B cell (primary cell): ENCODE results near the gene UBTD1. TPM values are rescaled to one million over a fixed set of nuclear protein-coding genes. Genes with fewer than 3 reads are reported as not detected.

Source experiments
- ATAC-seq: fragments of 200-7000 bp; cut with Tn5 transposase; one replicate; pipeline ENCODE4 v1.10.0; 2021; ENCODE audit warnings: low read depth, mild to moderate bottlenecking, moderate number of reproducible peaks, moderate library complexity
- CTCF ChIA-PET: fragments of 350-600 bp; sonication (Branson Sonifier 250); formaldehyde crosslinking; loops from one replicate; lab custom pipeline; 2021; ENCODE audit warnings: antibody characterized with exemption, inconsistent platforms; lab: Charles Lee
- POLR2A ChIA-PET: fragments of 350-600 bp; sonication (Branson Sonifier 250); formaldehyde crosslinking; loops from one replicate; lab custom pipeline; 2021; ENCODE audit warnings: antibody characterized with exemption; lab: Charles Lee
- DNase-seq: peaks from one replicate; pipeline ENCODE4 v3.0.0; 2013
- H2AFZ ChIP-seq: 2 replicates; pipeline ENCODE4 v1.6.1; 2012; ENCODE audit warnings: mild to moderate bottlenecking, low read depth, low read length; ENCODE audit not compliant: insufficient read depth, poor library complexity, severe bottlenecking
- H3K27ac ChIP-seq, 2 donors: 1 replicate in 1 of 2; 2 replicates in 1 of 2; pipeline ENCODE4 v1.5.1; 2012 to 2013; ENCODE audit warnings: low read length in 2 of 2, mild to moderate bottlenecking in 2 of 2, moderate library complexity in 1 of 2
- H3K27me3 ChIP-seq, 4 experiments: fragments of 200-600 bp in 1 of 4; sonication (generic) in 1 of 4; replicated peaks in 1 of 4; 1 replicate in 2 of 4; 2 replicates in 2 of 4; pipeline versions ENCODE4 v1.6.1 to v1.7.0; 2013 to 2016; ENCODE audit warnings: low read length in 3 of 4, mild to moderate bottlenecking in 2 of 4, mixed read lengths in 1 of 4, moderate library complexity in 1 of 4; ENCODE audit not compliant: insufficient read depth in 4 of 4, control insufficient read depth in 3 of 4; ENCODE audit errors: control extremely low read depth in 1 of 4
- H3K36me3 ChIP-seq, 2 experiments: replicated peaks in 1 of 2; 1 replicate in 1 of 2; 2 replicates in 1 of 2; pipeline versions ENCODE4 v1.6.1 to v1.7.1; 2013; ENCODE audit warnings: low read length in 1 of 2; ENCODE audit not compliant: insufficient read depth in 2 of 2, control insufficient read depth in 1 of 2; ENCODE audit errors: control extremely low read depth in 1 of 2, extremely low read depth in 1 of 2
- H3K4me1 ChIP-seq, 2 donors: fragments of 200-600 bp in 1 of 2; sonication (generic) in 1 of 2; 1 replicate in 1 of 2; 2 replicates in 1 of 2; pipeline versions ENCODE4 v1.5.1 to v1.6.1; 2013 to 2017; ENCODE audit warnings: low read length in 2 of 2; ENCODE audit not compliant: control insufficient read depth in 2 of 2, insufficient read depth in 2 of 2
- H3K4me2 ChIP-seq: replicated peaks from 2 replicates; pipeline ENCODE3; 2012; ENCODE audit warnings: mild to moderate bottlenecking, low read depth, low read length; ENCODE audit not compliant: poor library complexity, severe bottlenecking
- H3K4me3 ChIP-seq, 5 experiments: fragments of 200-600 bp in 1 of 5; sonication (generic) in 1 of 5; 1 replicate in 3 of 5; 2 replicates in 2 of 5; pipeline versions ENCODE4 v1.5.1 to v1.7.0; 2011 to 2016; ENCODE audit warnings: low read length in 4 of 5, mild to moderate bottlenecking in 4 of 5, low read depth in 2 of 5, control low read depth in 1 of 5, moderate library complexity in 1 of 5; ENCODE audit not compliant: insufficient read depth in 1 of 5; ENCODE audit errors: control extremely low read depth in 1 of 5, extremely low read depth in 1 of 5
- H3K79me2 ChIP-seq: fragments of 200-600 bp; sonication (generic); one replicate; pipeline ENCODE4 v1.6.0; 2016; ENCODE audit warnings: low read length; ENCODE audit not compliant: control insufficient read depth, insufficient read depth
- H3K9ac ChIP-seq: fragments of 200-600 bp; sonication (generic); 2 replicates; pipeline ENCODE4 v1.6.1; 2017; ENCODE audit warnings: mild to moderate bottlenecking, low read length, moderate library complexity
- H3K9me3 ChIP-seq, 3 donors: one replicate each; pipeline versions ENCODE4 v1.6.1 to v1.7.1; 2013; ENCODE audit warnings: low read length in 2 of 3; ENCODE audit not compliant: control insufficient read depth in 2 of 3, insufficient read depth in 1 of 3; ENCODE audit errors: control extremely low read depth in 1 of 3
- H4K20me1 ChIP-seq: 2 replicates; pipeline ENCODE4 v1.6.0; 2012; ENCODE audit warnings: mild to moderate bottlenecking, low read length; ENCODE audit not compliant: insufficient read depth, control insufficient read depth, poor library complexity, severe bottlenecking
- H3K27ac Mint-ChIP-seq: one replicate; pipeline ENCODE4 v1.8.0; 2021; ENCODE audit warnings: mixed read lengths
- H3K27me3 Mint-ChIP-seq: one replicate; pipeline ENCODE4 v1.8.0; 2021; ENCODE audit warnings: mixed read lengths
- H3K4me1 Mint-ChIP-seq: one replicate; pipeline ENCODE4 v1.8.0; 2021; ENCODE audit warnings: mixed read lengths
- H3K4me3 Mint-ChIP-seq: one replicate; pipeline ENCODE4 v1.8.0; 2021; ENCODE audit warnings: mixed read lengths
- H3K9me3 Mint-ChIP-seq: one replicate; pipeline ENCODE4 v1.8.0; 2022; ENCODE audit warnings: mixed read lengths; ENCODE audit not compliant: insufficient read depth
- EZH2 ChIP-seq: IDR thresholded peaks from 2 replicates; pipeline ENCODE4 v1.6.1; 2012; ENCODE audit warnings: borderline replicate concordance, low read depth, mild to moderate bottlenecking, moderate library complexity, low read length; ENCODE audit not compliant: insufficient read depth, poor library complexity, severe bottlenecking
- WGBS: methylation state at CpG from one replicate; pipeline ENCODE4 v1.1.5; 2013; ENCODE audit warnings: missing lambda C conversion rate; ENCODE audit not compliant: insufficient coverage; 5-methylcytosine and 5-hydroxymethylcytosine counted together
- intact Hi-C: fragments of 100-400 bp; cut with micrococcal nuclease; formaldehyde crosslinking; loops from one replicate; pipeline ENCODE4 v1.10.0; 2022
- polyA plus RNA-seq: library from polyadenylated mRNA; depleted of rRNA; stranded (reverse); fragments of >200 nt; gene quantifications from 2 replicates; pipeline ENCODE4 v1.2.3, GENCODE V29; 2012
- total RNA-seq, 2 donors: library from RNA; stranded (reverse); fragments of 120-200 nt in 1 of 2; gene quantifications; 1 replicate in 1 of 2; 2 replicates in 1 of 2; pipeline versions ENCODE4 v1.2.3 to v1.2.4, GENCODE V29; 2013 to 2022
- TF ChIP-seq, protein P1 (sequence below): fragments of 200-600 bp; IDR thresholded peaks from one replicate; pipeline ENCODE4 v1.8.0; 2022; ENCODE audit warnings: antibody characterized with exemption, mild to moderate bottlenecking

Gene UBTD1
- total and polyA plus RNA-seq, 2 donors (not counting 1 experiment from before 2014, with no cell fraction given) = 1.3 to 1.8 TPM

DNA sequence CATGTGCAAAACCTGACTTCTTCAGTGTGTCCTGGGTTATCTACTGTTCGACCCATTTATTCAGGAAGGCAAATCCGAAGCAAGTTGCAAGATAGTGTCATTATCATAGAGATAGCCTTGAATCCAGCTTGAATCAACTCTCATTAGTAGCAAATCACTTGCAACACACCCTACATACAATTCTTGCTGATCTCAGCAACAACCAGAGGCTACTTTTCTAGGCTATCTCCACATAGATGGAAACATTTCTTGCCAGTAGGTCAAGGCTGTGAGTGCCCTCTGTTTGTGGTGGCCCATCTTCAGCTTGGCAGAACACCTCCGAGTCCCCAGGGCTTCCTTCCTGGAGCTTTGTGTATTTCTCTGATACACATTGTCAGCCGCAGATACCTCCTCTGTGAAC, 12.0 kb downstream of the UBTD1 start:
- H3K27ac Mint-ChIP-seq = no peak overlapping the region
- H3K4me2 ChIP-seq = no peak overlapping the region
- H3K79me2 ChIP-seq = no peaks in the 10 kb centered on the region
- no peak overlapping the region for H2AFZ ChIP-seq
- no peak for TF ChIP-seq EZH2
- TF ChIP-seq, protein P1, sequence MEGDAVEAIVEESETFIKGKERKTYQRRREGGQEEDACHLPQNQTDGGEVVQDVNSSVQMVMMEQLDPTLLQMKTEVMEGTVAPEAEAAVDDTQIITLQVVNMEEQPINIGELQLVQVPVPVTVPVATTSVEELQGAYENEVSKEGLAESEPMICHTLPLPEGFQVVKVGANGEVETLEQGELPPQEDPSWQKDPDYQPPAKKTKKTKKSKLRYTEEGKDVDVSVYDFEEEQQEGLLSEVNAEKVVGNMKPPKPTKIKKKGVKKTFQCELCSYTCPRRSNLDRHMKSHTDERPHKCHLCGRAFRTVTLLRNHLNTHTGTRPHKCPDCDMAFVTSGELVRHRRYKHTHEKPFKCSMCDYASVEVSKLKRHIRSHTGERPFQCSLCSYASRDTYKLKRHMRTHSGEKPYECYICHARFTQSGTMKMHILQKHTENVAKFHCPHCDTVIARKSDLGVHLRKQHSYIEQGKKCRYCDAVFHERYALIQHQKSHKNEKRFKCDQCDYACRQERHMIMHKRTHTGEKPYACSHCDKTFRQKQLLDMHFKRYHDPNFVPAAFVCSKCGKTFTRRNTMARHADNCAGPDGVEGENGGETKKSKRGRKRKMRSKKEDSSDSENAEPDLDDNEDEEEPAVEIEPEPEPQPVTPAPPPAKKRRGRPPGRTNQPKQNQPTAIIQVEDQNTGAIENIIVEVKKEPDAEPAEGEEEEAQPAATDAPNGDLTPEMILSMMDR = no peak
- no peak for DNase-seq
- no peaks in the 10 kb centered on the region for H3K9me3 Mint-ChIP-seq
- peaks cover 43% of the 10 kb centered on the region for H3K27me3 Mint-ChIP-seq
- ChIA-PET POLR2A (no interaction called here), CTCF (no interaction called here)
- ATAC-seq = no peak
- H3K36me3 ChIP-seq = no peaks in the 10 kb centered on the region
- no peaks in the 10 kb centered on the region for H3K9me3 ChIP-seq
- no peak overlapping the region for H3K9ac ChIP-seq
- no peaks in the 10 kb centered on the region for H3K4me1 ChIP-seq
- H3K27me3 ChIP-seq = peaks cover 0 to 7% (median 0%) of the 10 kb centered on the region in 4 experiments
- H3K4me3 Mint-ChIP-seq = no peak overlapping the region
- WGBS = 94% methylated on average over 3 of the region's 4 CpGs
- peaks cover 5% of the 10 kb centered on the region for H3K4me1 Mint-ChIP-seq
- H4K20me1 ChIP-seq = no peaks in the 10 kb centered on the region
- no peak overlapping the region for H3K27ac ChIP-seq
- H3K4me3 ChIP-seq = no peak overlapping the region
- intact Hi-C loops = no loop called here

DNA sequence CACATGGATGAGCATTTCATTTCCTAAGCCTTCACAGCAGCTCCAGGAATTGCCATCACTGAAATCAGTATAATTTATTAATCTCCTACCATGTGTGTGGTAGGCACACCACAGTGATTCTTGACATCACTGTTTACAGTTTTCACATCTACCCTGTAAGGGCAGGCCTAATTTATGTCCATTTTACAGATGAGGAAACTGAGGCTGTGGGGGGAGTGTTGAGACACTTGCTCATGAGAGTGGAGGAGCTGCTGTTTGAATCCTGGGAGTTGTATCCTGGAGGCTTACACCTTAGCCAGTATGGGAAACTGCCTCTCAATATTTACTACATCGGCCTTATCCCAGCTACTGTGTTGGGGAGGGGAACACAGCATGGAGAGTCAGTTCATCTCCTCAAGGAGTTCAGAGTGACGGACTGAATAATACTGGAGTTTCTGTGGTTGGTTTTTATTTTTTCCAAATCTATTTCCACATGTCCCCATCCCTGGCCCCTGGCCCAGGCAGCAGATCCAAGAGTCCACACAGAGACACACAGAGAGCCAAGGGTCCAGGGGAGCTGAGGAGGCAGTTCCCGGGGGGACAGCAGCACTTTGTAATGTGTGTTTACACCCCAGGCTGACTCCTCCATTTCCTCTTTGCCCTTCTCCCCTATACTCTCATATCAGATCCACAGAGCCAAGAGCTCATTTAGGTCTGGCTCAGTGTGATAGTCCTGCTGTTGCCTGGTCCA, 13.2 kb downstream of the UBTD1 start:
- 100% methylated on average over 1 of the region's 3 CpGs for WGBS
- no peak for DNase-seq
- TF ChIP-seq EZH2 = no peak
- TF ChIP-seq, protein P1 = no peak
- intact Hi-C loops = no loop called here
- H3K27ac Mint-ChIP-seq = no peak overlapping the region
- H3K9ac ChIP-seq = no peak overlapping the region
- H3K4me2 ChIP-seq = no peak overlapping the region
- H3K4me3 Mint-ChIP-seq = no peak overlapping the region
- no peaks in the 10 kb centered on the region for H3K4me1 ChIP-seq
- H3K36me3 ChIP-seq = no peaks in the 10 kb centered on the region
- ATAC-seq = no peak
- POLR2A ChIA-PET = no interaction called here
- no peaks in the 10 kb centered on the region for H3K79me2 ChIP-seq
- H3K9me3 ChIP-seq = no peaks in the 10 kb centered on the region
- H3K27me3 Mint-ChIP-seq = peaks cover 34% of the 10 kb centered on the region
- no peaks in the 10 kb centered on the region for H3K9me3 Mint-ChIP-seq
- no peak overlapping the region for H3K27ac ChIP-seq
- peaks cover 0 to 13% (median 0%) of the 10 kb centered on the region in 4 experiments for H3K27me3 ChIP-seq
- no peak overlapping the region for H2AFZ ChIP-seq
- CTCF ChIA-PET = no interaction called here
- no peak overlapping the region for H3K4me3 ChIP-seq
- H3K4me1 Mint-ChIP-seq = no peaks in the 10 kb centered on the region
- no peaks in the 10 kb centered on the region for H4K20me1 ChIP-seq
